HG03342 (cell line): ENCODE measurements around the gene PHF10.
"Not testable (repeated sequence)": the region's sequence is repeated elsewhere in the genome, so short reads cannot be mapped to it uniquely, and the experiment has no call there.

Experiments used
- ATAC-seq: cut with Tn5 transposase; IDR thresholded peaks from one replicate; pipeline ENCODE4 v1.9.1; 2021; ENCODE audit warnings: mild to moderate bottlenecking, moderate library complexity; ENCODE audit not compliant: unreplicated experiment

Gene PHF10

DNA sequence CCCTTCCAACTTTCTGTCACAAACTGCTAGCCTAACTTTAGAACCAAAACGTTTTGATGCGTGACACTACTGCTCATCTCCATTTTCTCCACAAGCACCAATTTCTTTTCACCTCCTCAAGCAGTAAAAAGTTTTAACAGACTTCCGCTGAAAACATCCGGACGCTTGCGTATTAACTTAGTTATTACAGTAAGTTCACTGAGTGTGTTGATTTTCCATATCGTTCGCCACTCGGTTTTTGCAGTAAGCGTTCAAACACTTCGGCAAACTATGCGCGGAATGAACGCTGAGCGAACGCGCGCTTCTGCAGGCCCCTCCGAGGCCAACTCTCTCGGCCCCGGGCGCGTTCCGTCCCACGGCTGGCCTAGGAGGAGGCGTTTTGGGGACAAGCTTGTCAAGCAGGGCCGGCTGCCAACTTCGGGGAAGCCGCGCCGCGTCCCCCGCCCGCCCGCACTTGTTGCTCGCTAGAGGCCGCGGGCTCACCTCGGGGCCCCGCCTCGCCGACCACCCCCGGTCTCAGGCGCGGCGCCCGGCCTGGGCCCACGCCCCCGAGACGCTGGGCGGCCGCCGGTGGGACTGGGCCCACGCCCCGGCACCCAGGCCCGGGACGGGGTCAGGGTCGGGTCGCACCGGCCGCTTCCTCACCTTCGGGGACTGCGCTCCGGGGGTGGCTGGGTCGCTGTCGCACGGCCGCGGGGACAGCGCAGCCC lies 945 bp downstream of the PHF10 start:
- peak; percentile 40 for ATAC-seq

DNA sequence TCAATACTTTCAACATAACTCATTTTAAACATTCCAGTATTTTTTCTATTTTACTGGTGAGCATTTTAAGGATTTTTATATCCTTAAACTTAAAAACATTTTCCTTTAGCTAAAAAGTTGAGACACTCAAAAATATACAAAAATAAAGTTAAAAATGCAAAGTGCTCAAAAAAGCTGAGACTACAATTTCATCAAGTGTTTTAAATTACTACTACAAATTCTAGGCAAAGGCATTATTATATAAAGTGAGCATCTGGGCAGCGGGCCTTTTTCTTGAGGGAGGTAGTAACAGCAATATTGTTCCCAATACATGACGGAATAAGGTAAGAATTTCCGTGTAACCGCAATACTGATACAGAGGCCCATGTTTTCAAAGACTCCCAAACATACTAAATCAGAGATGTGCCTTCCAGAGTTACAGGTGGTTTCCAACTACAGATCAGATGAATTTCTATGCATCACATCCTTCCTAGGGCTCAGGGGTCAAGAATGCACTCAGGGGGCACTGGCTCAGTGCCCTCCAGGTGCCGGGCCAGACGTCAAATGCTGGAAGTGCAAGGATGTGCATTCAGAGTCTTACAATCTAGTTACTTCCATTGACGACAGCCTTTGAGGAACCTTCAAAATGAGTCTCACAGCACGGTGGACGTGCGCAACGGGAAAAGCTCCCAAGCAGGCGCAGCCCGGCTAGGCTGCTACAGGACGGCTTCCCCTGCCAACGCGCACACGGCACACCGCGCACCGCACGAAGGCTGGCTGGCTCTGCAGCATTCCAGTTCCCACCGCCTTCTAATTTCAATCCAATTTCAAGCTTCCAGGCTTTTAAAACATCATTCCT lies 1.7 kb downstream of the PHF10 start:
- ATAC-seq: peak; percentile 16

DNA sequence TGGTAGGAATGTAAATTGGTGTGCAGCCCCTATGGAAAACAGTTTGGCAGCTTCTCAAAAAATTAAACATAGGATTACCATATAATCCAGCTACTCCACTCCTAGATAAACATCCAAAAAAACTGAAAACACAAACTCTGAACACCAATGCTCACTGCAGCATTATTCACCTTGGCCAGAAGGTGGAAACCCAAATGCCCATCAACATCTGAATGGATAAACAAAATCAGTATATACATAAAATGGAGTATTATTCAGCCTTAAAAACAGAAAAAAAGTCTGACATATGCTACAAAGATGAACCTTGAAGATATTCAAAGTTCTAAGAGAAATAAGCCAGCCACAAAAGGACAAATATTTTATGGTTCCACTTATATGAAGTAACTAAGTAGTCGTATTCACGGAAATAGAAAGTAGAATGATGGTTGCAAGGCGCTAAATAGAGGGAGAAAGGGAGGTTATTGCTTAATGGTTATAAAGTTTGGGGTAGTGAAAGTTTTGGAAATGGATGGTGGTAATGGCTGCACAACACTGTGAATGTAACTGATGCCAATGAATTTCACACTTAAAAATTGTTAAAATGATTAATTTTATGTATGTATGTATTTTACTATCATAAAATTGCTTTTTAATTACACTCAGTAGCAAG lies 4.0 kb downstream of the PHF10 start:
- ATAC-seq: no peak

DNA sequence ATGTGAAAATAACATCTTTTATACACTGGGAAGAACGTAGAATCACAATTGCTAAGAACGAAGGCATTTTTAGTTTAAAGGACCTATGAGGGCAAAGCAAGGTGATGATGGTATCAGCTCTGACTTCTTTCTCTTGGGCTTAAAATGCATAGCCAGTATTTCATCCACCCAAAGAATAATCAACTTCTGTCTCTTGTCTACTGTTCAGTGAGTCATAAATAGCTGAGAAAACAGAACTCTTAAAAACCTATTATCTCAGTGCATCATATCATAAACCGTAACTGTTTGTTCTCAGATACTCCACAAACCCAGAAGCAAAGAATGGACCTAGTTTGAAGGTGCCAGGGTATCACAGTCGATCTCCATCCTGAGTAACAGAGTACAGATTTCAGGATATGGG lies 5.2 kb downstream of the PHF10 start:
- no peak for ATAC-seq

DNA sequence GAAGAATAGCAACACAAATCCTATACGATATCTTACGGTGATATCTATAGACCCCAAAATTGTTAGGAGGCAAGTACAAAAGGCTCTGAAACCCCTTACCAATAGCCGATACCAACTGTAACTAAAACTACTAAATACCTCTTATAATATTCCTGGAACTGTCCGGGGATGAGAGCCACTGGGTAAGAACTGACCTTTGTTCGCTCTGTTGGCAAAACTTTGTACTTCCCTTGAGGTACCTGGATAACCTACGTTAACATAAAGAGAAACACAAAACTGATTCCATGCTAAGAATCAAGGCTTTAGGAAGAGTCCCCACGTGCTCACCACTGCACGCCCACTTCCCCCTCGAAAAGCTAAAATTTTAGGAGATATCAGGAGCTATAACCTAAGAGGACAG lies 9.7 kb downstream of the PHF10 start:
- ATAC-seq: no peak

DNA sequence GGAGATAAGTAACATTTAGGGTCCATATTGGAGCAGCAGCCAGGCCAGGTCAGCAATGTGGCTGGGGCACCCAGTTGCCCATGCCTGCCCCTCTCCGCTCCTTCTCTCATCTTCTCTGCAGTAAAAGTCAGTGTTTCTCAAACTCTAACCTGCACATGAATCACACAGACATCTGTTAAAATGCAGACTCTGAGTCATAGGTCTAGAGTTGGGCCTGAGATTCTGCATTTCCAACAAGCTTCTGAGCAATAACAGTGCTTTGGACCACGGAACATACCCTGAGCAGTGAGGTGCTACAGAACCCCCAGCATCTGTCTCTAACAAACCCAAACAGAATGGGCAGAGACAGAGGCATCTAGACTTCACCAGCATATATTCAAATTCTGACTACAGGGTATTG lies 10.1 kb downstream of the PHF10 start:
- no peak for ATAC-seq

GRCh38 chr6:169710009-169710408 lies 14.3 kb downstream of the PHF10 start:
- no peak for ATAC-seq

- peak; percentile 58 for ATAC-seq
Measured at GRCh38 chr6:169709293-169709692, 15.0 kb downstream of the PHF10 start.

DNA sequence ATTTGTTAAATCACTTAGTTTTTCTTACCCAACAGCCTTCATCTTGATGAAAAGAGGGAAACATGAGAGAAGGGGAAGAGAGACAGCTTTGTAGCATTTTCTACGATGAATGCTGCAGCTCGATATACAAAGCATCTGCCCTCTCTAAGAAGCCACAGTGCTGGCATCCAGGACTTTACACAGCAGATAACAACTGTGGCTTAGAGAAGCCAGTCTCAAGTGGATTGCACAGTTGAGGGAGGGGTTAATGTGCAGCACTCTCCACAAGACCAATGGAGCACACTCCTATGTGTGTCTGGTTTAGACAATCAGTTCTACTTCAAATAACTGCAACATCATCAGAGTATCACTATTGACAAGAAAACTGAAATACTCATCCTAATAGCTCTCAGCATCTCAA lies 16.5 kb downstream of the PHF10 start:
- ATAC-seq: no peak

DNA sequence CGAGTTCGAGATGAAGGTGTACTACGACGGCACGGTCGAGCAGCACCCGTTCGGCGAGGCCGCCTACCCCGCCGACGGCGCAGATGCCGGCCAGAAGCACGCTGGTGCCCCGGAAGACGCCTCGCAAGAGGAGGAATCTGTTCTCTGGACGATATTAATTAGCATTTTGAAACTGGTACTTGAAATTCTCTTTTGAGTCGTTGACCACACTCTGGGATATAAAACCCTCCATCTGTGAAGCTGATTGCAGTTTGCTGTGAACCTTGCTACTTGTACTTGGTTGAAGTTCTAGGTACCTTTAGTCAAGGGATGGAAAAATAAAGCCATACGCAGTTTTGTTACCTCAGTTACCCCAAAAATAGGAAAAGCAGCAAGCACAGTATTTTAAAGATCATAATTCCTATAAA lies 21.5 kb downstream of the PHF10 start:
- peak; percentile 13 for ATAC-seq

DNA sequence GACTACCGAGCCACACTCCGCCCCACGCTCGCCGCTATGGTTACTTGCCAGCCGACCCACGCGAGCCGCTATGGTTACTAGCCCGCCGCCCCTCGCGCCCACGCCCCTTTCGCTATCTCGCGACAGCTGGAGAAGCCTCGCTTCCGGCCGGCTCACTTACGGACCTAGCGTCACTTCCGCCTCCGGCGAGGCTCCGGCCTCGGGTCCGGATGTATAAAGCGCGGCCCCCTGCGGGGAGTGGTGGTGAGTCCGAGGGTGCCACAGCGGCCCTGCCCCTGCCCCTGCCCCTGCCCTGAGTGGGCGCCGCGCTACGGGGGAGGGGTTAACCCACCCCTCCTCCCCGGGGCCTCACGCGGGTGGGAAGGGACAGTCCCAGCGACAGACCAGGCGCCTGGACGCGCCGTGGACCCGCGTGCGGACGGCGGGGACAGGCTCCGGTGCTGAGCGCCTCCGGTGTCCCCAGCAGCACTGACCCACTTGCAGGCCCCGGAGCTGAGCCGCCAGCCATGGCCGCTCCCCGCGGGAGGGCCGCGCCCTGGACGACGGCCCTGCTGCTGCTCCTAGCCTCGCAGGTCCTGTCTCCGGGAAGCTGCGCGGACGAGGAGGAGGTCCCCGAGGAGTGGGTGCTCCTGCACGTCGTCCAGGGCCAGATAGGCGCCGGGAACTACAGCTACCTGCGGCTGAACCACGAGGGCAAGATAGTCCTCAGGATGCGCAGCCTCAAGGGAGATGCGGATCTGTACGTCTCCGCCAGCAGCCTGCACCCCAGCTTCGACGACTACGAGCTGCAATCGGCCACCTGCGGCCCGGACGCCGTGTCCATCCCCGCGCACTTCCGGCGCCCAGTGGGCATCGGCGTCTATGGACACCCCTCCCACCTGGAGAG lies 22.1 kb downstream of the PHF10 start, which contains the start of the genes C6orf120 and WDR27:
Gene C6orf120, plus strand, starts transcription at position 173 of the 886 bp plus-strand sequence. Its CDS starts 334 bp downstream, at position 507.
Gene WDR27, minus strand, starts transcription at position 76 of the 886 bp plus-strand sequence. CDS start 13,024 bp downstream, outside the sequence.
- ATAC-seq: peak; percentile 95

GRCh38 chr6:169701311-169701953 lies 22.9 kb downstream of the PHF10 start:
- peak; percentile 6 for ATAC-seq

DNA sequence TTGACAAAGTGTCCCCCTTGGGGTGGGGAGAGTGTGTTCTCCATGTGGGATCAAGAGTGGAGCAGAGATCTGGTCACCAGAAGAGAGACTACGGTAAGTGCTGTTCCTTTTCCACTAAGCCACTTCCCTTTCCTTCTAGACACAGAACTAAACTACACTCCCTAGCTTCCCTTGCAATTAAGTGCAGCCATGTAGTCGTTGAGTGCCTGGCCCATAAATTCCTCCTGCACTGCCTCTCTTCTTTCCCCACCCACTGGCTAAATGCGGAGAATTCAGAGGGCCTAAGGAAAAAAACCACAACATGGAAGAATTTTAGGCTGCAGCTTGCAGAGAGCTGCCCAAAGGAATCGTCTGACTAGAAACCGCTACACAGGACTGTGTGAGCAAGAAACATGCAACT lies 24.0 kb downstream of the PHF10 start:
- no peak for ATAC-seq

GRCh38 chr6:169697115-169697514 lies 27.2 kb downstream of the PHF10 start:
- not testable (repeated sequence) for ATAC-seq

GRCh38 chr6:169695131-169695530 lies 29.2 kb downstream of the PHF10 start:
- ATAC-seq: no peak

GRCh38 chr6:169692516-169692915 lies 31.8 kb downstream of the PHF10 start:
- no peak for ATAC-seq

GRCh38 chr6:169691260-169691659 lies 33.0 kb downstream of the PHF10 start:
- no peak for ATAC-seq

DNA sequence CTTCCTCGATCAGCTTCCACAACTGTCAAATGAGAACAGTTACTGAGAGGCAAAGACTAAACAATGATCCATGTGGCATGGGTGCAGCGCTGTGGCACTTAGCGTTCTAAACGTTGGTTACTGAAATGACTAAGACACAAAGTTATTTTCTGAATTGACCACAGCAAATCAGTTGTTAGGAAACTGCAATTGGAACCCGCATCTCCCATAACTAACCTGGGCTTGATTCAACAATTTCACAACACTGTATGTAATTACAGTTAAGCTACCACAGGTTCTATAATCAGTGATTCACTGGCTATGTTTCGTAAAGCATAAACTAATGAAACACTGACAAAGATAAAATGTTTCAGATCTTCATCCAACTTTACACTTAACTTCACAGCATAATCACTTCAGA lies 35.0 kb downstream of the PHF10 start:
- ATAC-seq: no peak

DNA sequence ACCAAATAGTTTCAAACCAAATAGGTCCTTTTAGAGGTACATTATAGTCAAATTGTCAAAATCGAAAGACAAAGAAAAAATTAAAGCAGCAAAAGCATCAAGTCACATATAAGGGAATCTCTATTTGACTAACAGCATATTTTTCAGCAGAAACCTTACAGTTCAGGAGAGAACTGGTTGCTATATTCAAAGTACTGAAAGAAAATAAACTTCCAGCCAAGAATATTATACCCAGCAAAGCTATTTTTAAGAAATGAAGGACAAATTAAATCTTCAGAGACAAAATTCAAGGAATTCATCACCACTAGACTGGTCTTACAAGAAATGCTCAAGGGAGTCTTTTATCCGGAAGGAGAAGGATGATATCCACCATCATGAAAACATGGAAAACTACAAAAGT lies 38.4 kb downstream of the PHF10 start:
- no peak for ATAC-seq

DNA sequence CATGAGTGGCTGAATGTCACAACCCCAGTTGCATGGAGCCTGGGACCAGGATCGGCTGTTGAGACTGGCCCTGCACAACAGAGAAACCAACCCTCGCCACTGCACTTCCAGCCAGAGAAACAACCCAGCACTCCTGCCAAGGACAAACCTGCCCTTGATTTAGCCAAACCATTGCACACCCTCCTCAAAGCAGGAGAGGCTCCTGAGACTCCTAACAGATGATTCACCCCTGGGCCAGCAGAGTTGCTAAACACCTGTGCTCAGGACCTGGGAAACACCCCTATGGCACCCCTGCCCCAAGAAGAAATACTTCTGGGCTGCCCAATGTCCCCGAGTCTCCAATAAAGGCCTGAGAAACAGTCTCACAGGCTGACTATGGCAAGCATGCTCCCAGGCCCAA lies 40.2 kb downstream of the PHF10 start:
- ATAC-seq: no peak
